ENCODE results near the gene CREB3L2. TPM values are rescaled to one million over a fixed set of nuclear protein-coding genes. Genes with fewer than 3 reads are reported as not detected.

The CREB3L2 gene
- total and polyA plus RNA-seq, 9 donors, result 21.2 to 110 (median 80.8) TPM

DNA sequence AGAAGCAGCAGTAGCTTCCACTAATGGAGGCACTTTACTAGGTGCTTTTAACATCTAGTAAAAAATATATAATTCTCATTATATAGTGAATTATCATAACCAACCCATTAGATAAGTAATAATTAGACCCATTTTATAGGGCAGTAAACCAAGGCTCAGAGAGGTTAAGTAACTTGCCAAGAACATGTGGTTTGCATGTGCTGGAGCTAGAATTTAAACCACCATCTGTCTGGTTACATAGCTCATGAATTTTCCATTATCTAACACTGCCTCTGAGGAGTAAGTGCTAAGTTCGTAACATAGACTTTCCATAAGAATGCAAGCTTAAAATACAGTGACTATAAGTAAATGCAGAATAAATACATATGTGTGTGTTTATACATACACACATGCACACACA, 41.9 kb downstream of the CREB3L2 start:
- Histone ChIP-seq H3K4me3 (no peak overlapping the region), H3K27ac (no peak overlapping the region), H3K9me3 (no peaks in the 10 kb centered on the region), H3K36me3 (no peaks in the 10 kb centered on the region), H3K27me3 (no peaks in the 10 kb centered on the region), H3K4me1 (ENCODE audit: insufficient read depth) (peaks cover 11% of the 10 kb centered on the region)
- intact Hi-C loops (cut with DNase I), result no loop called here
- no peak for TF ChIP-seq EP300 (IDR thresholded peaks at IDR 0.05)
- no peak for TF ChIP-seq POLR2A (IDR thresholded peaks at IDR 0.05)
- WGBS, 3 donors, result 89 to 98% (median 93%) methylated on average over 1 of the region's 1 CpG
- no peak for DNase-seq

DNA sequence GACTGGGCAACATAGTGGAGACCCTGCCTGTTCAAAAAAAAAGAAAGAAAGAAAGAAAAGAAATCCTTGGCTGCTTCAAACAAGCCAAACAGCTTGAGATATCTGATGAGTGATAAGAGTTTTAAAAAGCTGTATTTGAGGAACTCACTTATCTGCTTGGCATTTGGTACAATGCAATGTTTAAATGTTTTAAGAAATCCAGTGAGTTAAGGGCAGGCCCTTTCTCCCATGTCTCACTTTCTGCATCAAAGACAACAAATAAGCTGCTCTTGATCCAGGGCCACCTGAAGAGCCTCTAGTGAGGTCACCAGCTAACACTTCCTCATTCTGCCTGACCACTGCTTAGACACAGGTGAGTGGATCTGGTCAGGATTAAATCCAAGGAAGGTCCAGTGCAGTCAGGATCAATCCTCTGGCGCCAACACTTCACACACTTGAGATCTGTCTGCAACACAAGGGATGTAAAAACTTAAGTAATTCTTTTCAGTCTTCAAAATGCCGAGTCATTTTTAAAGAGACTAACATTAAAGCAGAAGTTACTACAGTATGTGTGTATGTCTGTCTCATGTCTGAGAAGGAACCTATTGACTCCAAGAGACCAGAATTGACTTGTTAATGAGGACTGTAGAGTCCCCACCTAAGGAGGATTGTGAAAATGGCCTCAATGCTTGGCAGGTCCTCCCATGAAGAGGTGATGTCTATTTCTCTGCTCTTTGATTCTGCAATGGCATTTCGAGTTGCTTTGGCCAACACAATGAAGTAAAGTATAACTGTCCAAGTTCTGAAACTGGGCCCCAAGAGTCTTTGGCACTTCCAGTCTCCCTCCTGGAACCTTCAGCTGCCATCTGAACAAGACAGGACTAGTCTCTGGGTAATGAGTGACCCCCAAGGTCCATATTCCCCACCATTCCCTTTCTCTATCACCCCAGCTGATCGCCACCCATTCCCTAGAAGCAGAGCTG, 43.1 kb downstream of the CREB3L2 start:
- TF ChIP-seq POLR2A (IDR thresholded peaks at IDR 0.05) (no peak), EP300 (IDR thresholded peaks at IDR 0.05) (no peak)
- TF ChIP-seq, protein P1, sequence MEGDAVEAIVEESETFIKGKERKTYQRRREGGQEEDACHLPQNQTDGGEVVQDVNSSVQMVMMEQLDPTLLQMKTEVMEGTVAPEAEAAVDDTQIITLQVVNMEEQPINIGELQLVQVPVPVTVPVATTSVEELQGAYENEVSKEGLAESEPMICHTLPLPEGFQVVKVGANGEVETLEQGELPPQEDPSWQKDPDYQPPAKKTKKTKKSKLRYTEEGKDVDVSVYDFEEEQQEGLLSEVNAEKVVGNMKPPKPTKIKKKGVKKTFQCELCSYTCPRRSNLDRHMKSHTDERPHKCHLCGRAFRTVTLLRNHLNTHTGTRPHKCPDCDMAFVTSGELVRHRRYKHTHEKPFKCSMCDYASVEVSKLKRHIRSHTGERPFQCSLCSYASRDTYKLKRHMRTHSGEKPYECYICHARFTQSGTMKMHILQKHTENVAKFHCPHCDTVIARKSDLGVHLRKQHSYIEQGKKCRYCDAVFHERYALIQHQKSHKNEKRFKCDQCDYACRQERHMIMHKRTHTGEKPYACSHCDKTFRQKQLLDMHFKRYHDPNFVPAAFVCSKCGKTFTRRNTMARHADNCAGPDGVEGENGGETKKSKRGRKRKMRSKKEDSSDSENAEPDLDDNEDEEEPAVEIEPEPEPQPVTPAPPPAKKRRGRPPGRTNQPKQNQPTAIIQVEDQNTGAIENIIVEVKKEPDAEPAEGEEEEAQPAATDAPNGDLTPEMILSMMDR (IDR thresholded peaks at IDR 0.05), result no peak
- H3K4me1 ChIP-seq (ENCODE audit: insufficient read depth), result peaks cover 13% of the 10 kb centered on the region
- no peak overlapping the region for H3K4me3 ChIP-seq
- H3K36me3 ChIP-seq, result no peaks in the 10 kb centered on the region
- no peaks in the 10 kb centered on the region for H3K9me3 ChIP-seq
- intact Hi-C loops (cut with DNase I), result no loop called here
- H3K27ac ChIP-seq, result no peak overlapping the region
- DNase-seq, result no peak
- 93 to 95% (median 94%) methylated on average over 4 of the region's 4 CpGs for WGBS, 3 donors
- H3K27me3 ChIP-seq, result no peaks in the 10 kb centered on the region

DNA sequence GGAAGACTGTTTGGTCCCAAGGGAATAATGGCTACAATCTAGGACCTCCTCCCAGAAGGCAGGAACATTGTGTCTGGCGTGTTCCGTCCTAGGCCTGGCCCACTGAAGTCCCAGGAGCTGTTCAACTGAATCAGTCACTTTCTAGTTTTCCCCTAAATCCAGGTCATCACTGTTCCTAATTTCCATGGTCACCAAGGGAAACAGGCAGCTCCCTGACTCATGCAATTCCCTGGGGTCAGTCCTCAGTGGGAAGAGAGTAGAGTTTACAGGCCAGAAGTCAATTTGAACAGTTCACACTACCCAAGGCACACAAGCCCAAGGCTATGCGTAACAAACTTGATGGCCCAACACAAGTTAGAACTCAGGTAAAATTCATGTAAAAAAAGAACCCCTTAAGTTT, 44.0 kb downstream of the CREB3L2 start:
- Histone ChIP-seq H3K9me3 (no peaks in the 10 kb centered on the region), H3K4me1 (ENCODE audit: insufficient read depth) (peaks cover 20% of the 10 kb centered on the region), H3K4me3 (no peak overlapping the region), H3K27me3 (no peaks in the 10 kb centered on the region), H3K27ac (no peak overlapping the region), H3K36me3 (no peaks in the 10 kb centered on the region)
- peak in 1 of 5 donors; percentile 37 for DNase-seq
- TF ChIP-seq, protein P1 (IDR thresholded peaks at IDR 0.05), result no peak
- TF ChIP-seq EP300 (IDR thresholded peaks at IDR 0.05), result no peak
- intact Hi-C loops (cut with DNase I), result no loop called here
- WGBS, 3 donors, result 74 to 98% (median 86%) methylated on average over 3 of the region's 3 CpGs

DNA sequence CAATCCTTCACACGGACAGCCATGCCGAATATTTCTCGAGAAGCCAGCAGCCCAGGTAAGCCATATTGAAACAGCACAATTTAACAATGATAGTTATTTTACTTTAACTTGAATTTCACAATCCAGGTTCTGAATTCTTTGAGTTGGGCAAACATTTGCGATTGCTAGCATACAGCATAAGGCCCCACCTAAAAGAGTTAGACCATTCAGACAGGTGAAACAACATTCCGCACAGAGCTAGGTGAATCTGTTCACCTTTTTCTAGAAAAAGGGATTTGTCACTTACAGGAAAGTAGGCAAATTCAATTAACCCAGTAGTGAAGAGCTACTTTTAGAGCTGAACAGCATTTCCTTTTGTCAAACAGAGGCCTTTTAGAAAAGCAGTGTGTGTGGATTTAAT, 45.3 kb downstream of the CREB3L2 start:
- intact Hi-C loops (cut with DNase I), result no loop called here
- Histone ChIP-seq H3K27me3 (no peaks in the 10 kb centered on the region), H3K27ac (no peak overlapping the region), H3K9me3 (no peaks in the 10 kb centered on the region), H3K4me1 (ENCODE audit: insufficient read depth) (peaks cover 26% of the 10 kb centered on the region), H3K36me3 (no peaks in the 10 kb centered on the region), H3K4me3 (no peak overlapping the region)
- TF ChIP-seq, protein P1 (IDR thresholded peaks at IDR 0.05), result no peak
- TF ChIP-seq POLR2A (IDR thresholded peaks at IDR 0.05) (no peak), EP300 (IDR thresholded peaks at IDR 0.05) (no peak)
- no peak for DNase-seq
- WGBS, 3 donors, result 88 to 91% (median 90%) methylated on average over 5 of the region's 5 CpGs

DNA sequence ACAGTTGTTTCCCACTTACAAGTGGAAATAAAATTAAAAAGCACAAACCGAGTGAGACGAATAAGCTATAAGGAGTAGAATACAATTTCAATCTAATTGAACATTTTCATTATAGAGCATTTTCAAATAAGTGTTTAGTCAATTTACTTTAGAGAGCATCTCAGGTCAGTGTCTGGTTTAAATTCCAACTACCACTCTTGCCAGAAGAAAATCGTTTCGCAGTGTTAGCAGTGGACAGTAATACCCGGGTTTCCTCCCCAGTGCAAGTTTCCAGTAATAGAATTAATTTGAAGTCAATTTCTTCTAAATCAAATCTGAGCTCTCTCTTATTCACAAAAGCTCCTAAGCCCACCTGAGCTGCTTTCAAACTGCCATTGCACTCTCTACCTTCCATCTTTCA, 45.7 kb downstream of the CREB3L2 start:
- 17 to 28% (median 23%) methylated on average over 5 of the region's 5 CpGs for WGBS, 3 donors

More for the DNA sequence above, 45.7 kb downstream of the CREB3L2 start:
- no peak for DNase-seq
- Histone ChIP-seq H3K27me3 (no peaks in the 10 kb centered on the region), H3K4me3 (no peak overlapping the region), H3K9me3 (no peaks in the 10 kb centered on the region), H3K27ac (no peak overlapping the region), H3K4me1 (ENCODE audit: insufficient read depth) (peaks cover 24% of the 10 kb centered on the region), H3K36me3 (no peaks in the 10 kb centered on the region)
- intact Hi-C loops (cut with DNase I), result no loop called here
- no peak for TF ChIP-seq EP300 (IDR thresholded peaks at IDR 0.05)
- TF ChIP-seq, protein P1 (IDR thresholded peaks at IDR 0.05), result no peak
- no peak for TF ChIP-seq POLR2A (IDR thresholded peaks at IDR 0.05)

Measured in ovary (tissue), 9 donors.